ENCODE data around the gene OSBPL10.

The OSBPL10 gene

GRCh38 chr3:31953636-31954035, 27.4 kb downstream of the OSBPL10 start:
- DNase-seq, result no peak

GRCh38 chr3:31953091-31953490, 28.0 kb downstream of the OSBPL10 start:
- DNase-seq, result no peak

GRCh38 chr3:31952205-31952604, 28.9 kb downstream of the OSBPL10 start:
- DNase-seq, result no peak

GRCh38 chr3:31948280-31948679, 32.8 kb downstream of the OSBPL10 start:
- no peak for DNase-seq

- DNase-seq, result no peak
Observed at GRCh38 chr3:31947671-31948091, 33.4 kb downstream of the OSBPL10 start.

- DNase-seq, result no peak
Observed at GRCh38 chr3:31947162-31947561, 33.9 kb downstream of the OSBPL10 start.

GRCh38 chr3:31946484-31947081, 34.5 kb downstream of the OSBPL10 start:
- DNase-seq, result no peak

- DNase-seq, result no peak
Observed at GRCh38 chr3:31945738-31946052, 35.4 kb downstream of the OSBPL10 start.

- no peak for DNase-seq
Observed at GRCh38 chr3:31943041-31943440, 38.0 kb downstream of the OSBPL10 start.

- no peak for DNase-seq
Observed at GRCh38 chr3:31942446-31942845, 38.6 kb downstream of the OSBPL10 start.

- no peak for DNase-seq
Observed at GRCh38 chr3:31937225-31937624, 43.8 kb downstream of the OSBPL10 start.

- no peak for DNase-seq
Observed at GRCh38 chr3:31936420-31937060, 44.5 kb downstream of the OSBPL10 start.

GRCh38 chr3:31934866-31935265, 46.2 kb downstream of the OSBPL10 start:
- no peak for DNase-seq

GRCh38 chr3:31934018-31934417, 47.0 kb downstream of the OSBPL10 start:
- DNase-seq, result no peak

- DNase-seq, result no peak
Observed at GRCh38 chr3:31932990-31933389, 48.1 kb downstream of the OSBPL10 start.

GRCh38 chr3:31929826-31930502, 51.1 kb downstream of the OSBPL10 start:
- no peak for DNase-seq

- DNase-seq, result no peak
Observed at GRCh38 chr3:31927811-31928210, 53.3 kb downstream of the OSBPL10 start.

- no peak for DNase-seq
Observed at GRCh38 chr3:31926543-31926942, 54.5 kb downstream of the OSBPL10 start.

GRCh38 chr3:31925271-31925630, 55.8 kb downstream of the OSBPL10 start:
- DNase-seq, result no peak

- no peak for DNase-seq
Observed at GRCh38 chr3:31924610-31925270, 56.3 kb downstream of the OSBPL10 start.

- DNase-seq, result no peak
Observed at GRCh38 chr3:31922962-31923361, 58.1 kb downstream of the OSBPL10 start.

- DNase-seq, result no peak
Observed at GRCh38 chr3:31921837-31922236, 59.2 kb downstream of the OSBPL10 start.

GRCh38 chr3:31920310-31920709, 60.8 kb downstream of the OSBPL10 start:
- DNase-seq, result no peak

- no peak for DNase-seq
Observed at GRCh38 chr3:31919528-31919927, 61.5 kb downstream of the OSBPL10 start.

All from CD4-positive, alpha-beta T cell treated with Interleukin-10 for 1 hour (primary cell).